D721Med (cell line): ENCODE data around the gene SPAG16.
A peak's percentile ranks its signal among the peaks of the same experiment; 100 is the strongest.

Experiments used
- DNase-seq: peaks from one replicate; pipeline ENCODE4 v3.0.0; 2011; ENCODE audit warnings: low spot score; ENCODE audit not compliant: insufficient read length
- FAIRE-seq: peaks from 2 replicates; lab custom pipeline; 2011; peaks lifted over from hg19 to GRCh38; lab: Jason Lieb, UNC
- CTCF ChIP-seq: IDR thresholded peaks from 2 replicates; pipeline ENCODE4 v1.5.1; 2012; ENCODE audit warnings: mild to moderate bottlenecking, control low read depth; ENCODE audit not compliant: insufficient read depth; ENCODE audit errors: missing control alignments

The SPAG16 gene

DNA sequence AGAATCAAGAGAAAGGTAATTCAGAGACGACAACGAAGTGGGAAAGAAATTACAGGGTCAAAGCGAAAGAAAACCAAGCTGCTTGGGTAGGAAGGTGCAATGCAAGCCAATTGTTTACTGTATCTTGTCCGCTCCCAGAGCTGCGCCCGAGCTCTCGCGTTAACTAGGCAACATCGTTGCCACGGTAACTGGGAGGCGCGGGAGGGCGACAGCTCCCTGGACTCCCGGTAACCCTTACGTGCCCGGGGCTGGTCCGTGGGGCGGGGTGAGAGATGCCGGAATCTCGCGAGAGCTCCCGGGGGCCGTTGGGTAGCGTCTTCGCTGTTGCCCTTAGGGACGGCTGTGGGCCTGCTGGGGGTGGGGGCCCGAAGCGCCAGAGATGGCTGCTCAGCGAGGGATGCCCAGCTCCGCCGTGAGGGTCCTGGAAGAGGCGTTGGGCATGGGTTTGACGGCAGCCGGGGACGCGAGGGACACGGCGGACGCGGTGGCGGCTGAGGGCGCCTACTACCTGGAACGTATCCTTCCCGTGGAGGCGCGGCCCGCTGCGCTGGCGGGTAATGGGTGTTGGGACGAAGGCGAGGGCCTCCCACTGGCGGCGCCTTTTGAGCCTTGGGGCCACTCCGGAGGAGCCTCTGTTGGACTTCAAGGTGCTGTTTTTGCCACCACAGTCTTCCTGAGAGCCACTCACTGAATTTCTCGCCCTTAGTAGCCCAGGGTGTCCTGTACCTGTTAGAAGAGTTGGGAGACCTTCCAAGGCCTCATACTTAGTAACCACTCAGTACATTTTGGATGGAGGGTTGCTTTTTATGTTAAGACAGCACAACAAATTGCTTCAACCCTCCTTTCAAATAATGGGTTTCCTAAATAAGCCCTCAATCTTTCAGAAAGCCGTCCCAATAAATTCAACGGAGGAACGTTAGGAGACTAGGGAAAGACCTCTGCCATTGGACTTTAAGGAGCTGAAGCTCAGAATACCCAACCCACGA is at the start of gene SPAG16:
Gene SPAG16, plus strand, starts transcription at position 360 of the 986 bp plus-strand sequence.
- TF ChIP-seq CTCF = no peak
- FAIRE-seq = no peak
- peak; percentile 40 for DNase-seq

GRCh38 chr2:213234641-213235040 is 49.6 kb upstream of the SPAG16 start:
- DNase-seq (no peak), FAIRE-seq (no peak)
- TF ChIP-seq CTCF = no peak

GRCh38 chr2:213235741-213236140 is 48.5 kb upstream of the SPAG16 start:
- no peak for FAIRE-seq
- TF ChIP-seq CTCF = no peak

GRCh38 chr2:213237251-213237650 is 47.0 kb upstream of the SPAG16 start:
- no peak for FAIRE-seq
- TF ChIP-seq CTCF = no peak
- no peak for DNase-seq

More at GRCh38 chr2:213235741-213236140, 48.5 kb upstream of the SPAG16 start:
- DNase-seq = no peak

- no peak for TF ChIP-seq CTCF
- no peak for DNase-seq
- no peak for FAIRE-seq
These were observed 46.5 kb upstream of the SPAG16 start for GRCh38 chr2:213237787-213238186.

GRCh38 chr2:213238753-213239495 is 45.3 kb upstream of the SPAG16 start:
- no peak for TF ChIP-seq CTCF
- FAIRE-seq = no peak
- DNase-seq = no peak
